HG03439 (cell line): Measurements from ENCODE around the gene CCDC134.
"Not testable (repeated sequence)": the region's sequence is repeated elsewhere in the genome, so short reads cannot be mapped to it uniquely, and the experiment has no call there.

Experiments
- ATAC-seq: cut with Tn5 transposase; IDR thresholded peaks from one replicate; pipeline ENCODE4 v1.9.1; 2021; ENCODE audit warnings: mild to moderate bottlenecking, moderate library complexity; ENCODE audit not compliant: unreplicated experiment

The CCDC134 gene

GRCh38 chr22:41841085-41841712 is 40.7 kb downstream of the CCDC134 start:
- ATAC-seq = no peak

- no peak for ATAC-seq
Observed at GRCh38 chr22:41842996-41843970, 42.8 kb downstream of the CCDC134 start.

GRCh38 chr22:41844036-41844435 is 43.6 kb downstream of the CCDC134 start:
- ATAC-seq = no peak

DNA sequence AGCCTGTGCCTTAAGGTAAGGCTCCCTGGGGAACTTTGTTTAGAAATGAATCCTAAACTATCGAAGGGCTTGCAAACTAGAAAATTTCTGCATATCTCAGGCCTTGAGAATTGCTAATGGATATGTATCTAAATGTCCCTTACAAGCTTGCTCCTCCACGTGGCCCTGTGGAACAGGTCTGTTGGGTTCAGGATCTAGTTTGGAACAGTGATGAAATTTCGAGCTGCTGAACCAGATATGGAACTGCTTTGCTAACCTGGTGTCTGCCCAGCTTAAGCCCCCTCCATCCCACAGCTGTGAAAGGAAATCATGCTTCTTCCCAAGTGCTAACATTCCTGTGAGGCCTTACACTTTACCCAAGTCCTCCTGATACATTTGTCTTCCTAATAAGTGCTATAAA is 44.0 kb downstream of the CCDC134 start:
- no peak for ATAC-seq

- no peak for ATAC-seq
Observed at GRCh38 chr22:41845380-41846267, 45.1 kb downstream of the CCDC134 start.

- no peak for ATAC-seq
Observed at GRCh38 chr22:41846268-41846987, 45.9 kb downstream of the CCDC134 start.

GRCh38 chr22:41847300-41847699 is 46.8 kb downstream of the CCDC134 start:
- ATAC-seq = no peak

GRCh38 chr22:41848468-41848867 is 48.0 kb downstream of the CCDC134 start:
- ATAC-seq = no peak

DNA sequence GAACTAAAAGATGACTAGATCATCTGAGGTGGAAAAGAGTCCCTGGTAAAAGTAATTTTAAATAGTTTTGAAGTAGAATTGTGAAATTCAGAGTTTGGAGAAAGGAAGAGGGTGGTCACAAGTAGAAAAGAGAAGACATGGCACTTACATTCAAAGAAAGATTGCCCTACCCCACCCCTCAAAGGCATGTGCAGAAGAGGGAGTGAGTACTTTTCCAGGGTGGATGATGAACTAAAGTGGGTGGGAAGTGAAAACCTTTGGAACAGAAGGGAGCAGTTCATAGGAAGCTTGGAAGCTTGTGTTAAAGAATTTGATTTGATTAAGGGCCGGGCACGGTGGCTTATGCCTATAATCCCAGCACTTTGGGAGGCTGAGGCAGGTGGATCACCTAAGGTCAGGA is 56.0 kb downstream of the CCDC134 start:
- ATAC-seq = no peak

DNA sequence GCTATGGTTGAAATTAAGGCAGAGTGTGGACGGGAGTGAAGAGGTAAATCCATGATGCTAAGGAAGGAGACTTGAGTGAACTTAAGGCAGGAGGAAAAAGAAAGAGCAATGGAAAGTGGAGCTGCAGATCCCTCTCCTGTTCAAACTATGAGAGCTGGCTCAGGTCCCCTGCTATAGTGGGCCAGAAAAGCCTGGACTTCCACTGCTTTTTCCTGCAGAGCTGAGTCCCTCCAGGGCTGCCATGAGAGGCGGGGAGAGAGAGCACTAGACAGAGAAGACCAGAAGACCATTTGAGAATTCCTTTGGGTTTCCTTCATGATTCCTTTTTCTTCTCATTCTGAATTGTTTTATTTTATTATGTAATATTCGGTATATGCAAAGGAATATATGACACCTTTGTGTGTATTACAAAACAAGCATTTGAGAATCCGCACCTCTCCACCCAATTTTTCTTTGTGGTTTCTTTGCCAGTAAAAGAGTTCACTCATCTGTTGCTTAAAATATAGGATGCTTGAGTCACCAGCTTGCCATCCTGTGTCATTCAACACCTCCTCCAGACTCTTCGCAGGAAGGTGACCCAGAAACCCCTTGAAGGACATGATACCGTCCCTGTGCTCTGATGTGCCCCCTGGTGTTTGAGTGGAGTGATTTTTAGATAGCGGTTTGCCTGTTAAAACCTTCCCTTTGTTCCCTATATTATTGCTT is 56.8 kb downstream of the CCDC134 start:
- no peak for ATAC-seq

- ATAC-seq = no peak
Observed at GRCh38 chr22:41857860-41858199, 57.4 kb downstream of the CCDC134 start.

DNA sequence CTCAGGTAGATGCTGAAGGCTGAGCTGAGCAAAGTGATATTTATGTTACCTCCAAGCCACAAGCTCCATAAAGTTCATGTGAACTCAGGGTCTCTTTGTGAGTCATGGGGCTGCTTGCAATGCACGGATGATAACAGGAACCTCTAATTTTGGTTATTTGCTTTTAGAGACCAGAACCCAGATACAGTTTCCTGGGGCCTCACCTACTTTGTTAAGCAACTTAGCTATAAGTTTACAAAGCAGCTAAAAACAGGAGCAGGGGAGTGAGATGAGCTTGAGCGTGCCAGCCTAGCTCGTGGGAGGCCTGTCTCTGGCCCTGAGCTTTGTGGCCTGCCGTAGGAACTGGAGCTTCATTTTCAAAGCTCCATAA is 61.7 kb downstream of the CCDC134 start:
- ATAC-seq = peak; percentile 46

DNA sequence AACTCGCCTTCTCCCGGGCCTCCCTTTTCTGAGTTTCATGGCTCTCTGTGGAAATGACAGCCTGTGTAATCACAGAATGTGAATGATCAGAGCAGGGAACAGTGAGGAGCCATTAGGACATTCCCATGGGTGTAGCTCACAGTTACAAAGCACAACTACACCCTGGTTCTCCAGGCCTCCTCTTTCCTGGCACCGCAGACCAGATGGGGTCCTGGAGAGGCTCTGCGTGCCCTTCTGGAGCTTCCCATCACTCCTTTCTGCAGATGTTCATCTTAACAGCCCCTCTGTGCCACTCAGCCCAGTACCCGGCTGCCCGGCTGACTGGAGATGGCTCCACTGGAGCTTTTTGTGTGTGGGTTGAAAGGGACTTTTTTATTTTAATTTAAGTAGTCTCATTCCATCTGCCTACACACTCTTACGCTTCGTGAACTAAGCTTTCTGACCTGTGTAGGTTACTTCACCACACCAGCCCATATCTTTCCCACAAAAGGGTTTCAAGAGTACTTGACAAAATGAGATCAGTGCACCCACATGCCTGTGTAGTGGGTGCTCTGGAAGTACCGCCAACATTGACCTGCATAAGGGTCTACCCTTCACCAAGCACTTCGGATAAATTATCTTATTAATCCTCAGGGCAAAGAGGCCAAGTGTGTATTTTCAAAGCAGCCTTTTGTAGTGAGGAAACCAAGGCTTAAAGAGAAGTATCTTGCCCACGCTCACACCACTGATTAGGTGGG is 62.2 kb downstream of the CCDC134 start:
- ATAC-seq = peak; percentile 58

- ATAC-seq = no peak
Observed at GRCh38 chr22:41863472-41863871, 63.0 kb downstream of the CCDC134 start.

- no peak for ATAC-seq
Observed at GRCh38 chr22:41868556-41868955, 68.1 kb downstream of the CCDC134 start.

GRCh38 chr22:41870081-41870480 is 69.6 kb downstream of the CCDC134 start:
- not testable (repeated sequence) for ATAC-seq

DNA sequence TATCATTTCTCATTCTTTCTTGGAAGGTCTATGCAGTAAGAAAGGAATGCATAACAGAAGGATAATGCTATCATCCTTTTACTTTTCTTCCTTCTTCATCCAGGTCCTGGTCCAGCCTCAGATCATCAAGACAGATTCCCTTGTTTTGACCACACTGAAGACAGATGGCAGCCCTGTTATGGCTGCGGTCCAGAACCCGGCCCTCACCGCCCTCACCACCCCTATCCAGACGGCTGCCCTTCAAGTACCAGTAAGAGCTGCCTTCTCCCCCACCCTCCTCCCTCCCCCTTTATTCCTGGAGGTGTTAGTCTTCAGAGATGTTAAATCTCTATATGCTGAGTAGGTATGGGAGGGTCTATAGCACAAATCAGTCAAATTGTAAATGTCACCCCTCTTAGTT is 70.3 kb downstream of the CCDC134 start:
- ATAC-seq = no peak

DNA sequence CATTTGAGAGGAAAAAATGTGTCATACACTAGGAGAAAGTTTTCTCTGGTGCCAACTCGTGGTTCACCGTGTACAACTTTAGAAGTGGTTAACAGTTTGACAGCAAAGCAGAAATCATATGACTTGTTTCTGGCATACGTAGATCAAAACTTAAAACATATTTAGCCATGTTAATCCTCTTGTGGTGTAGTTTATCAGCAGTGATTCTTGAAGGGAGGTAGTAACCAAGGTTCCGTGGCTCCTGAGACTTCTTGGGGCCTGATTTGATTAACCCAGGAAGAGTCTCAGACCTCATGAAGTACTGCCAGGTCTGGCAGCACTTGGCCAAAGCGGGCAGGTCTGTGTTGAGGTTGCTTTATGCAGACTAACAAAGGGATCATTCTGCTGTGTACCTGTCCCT is 72.9 kb downstream of the CCDC134 start:
- no peak for ATAC-seq

DNA sequence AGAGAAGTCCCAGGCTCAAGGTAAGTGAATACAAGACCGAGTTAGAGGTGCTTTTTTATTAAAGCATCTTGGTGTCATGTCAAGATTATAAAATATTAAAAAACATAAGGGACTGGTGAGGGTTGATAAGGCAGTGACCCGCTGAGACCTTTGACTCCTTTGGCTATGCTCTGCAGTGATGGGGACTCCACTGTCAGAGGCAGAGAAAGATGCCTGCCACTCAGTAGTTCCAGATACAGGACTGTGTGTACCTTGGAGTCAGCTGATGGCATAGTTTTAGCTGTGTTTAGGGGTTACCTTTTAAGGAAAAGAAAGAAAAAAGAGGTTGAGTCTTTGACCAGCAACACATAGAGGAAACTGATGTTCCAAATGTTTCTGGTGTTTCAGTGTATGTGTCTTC is 73.6 kb downstream of the CCDC134 start:
- no peak for ATAC-seq
